Ovary (tissue), 9 donors: ENCODE measurements around the gene GPC3. TPM values are rescaled to one million over a fixed set of nuclear protein-coding genes. Genes with fewer than 3 reads are reported as not detected.

Experiments
- DNase-seq, 5 donors: peaks; one replicate each; pipeline ENCODE4 v3.0.0-alpha.2; 2019 to 2020
- H3K27ac ChIP-seq, 2 donors: fragments of 200-600 bp; one replicate each; pipeline versions ENCODE4 v1.5.1 to v1.8.0; 2019 to 2022
- H3K27me3 ChIP-seq: fragments of 200-600 bp; one replicate; pipeline ENCODE4 v1.8.0; 2022
- H3K36me3 ChIP-seq: fragments of 200-600 bp; sonication (generic); one replicate; pipeline ENCODE4 v1.5.1; 2019
- H3K4me1 ChIP-seq: one replicate; pipeline ENCODE4 v1.8.1; 2013; ENCODE audit warnings: mild to moderate bottlenecking, moderate library complexity; ENCODE audit not compliant: insufficient read depth
- H3K4me3 ChIP-seq: fragments of 200-600 bp; sonication (generic); one replicate; pipeline ENCODE4 v1.5.1; 2017
- H3K9me3 ChIP-seq, 2 donors: fragments of 200-600 bp in 1 of 2; sonication (generic) in 1 of 2; one replicate each; pipeline versions ENCODE4 v1.5.1 to v1.8.1; 2013 to 2019; ENCODE audit warnings: mild to moderate bottlenecking in 1 of 2, moderate library complexity in 1 of 2
- EP300 ChIP-seq: sonication (generic); formaldehyde crosslinking; IDR thresholded peaks from one replicate; pipeline ENCODE4 v1.6.1; 2017; ENCODE audit warnings: antibody characterized with exemption
- POLR2A ChIP-seq: fragments of 450-650 bp; IDR thresholded peaks from one replicate; pipeline ENCODE4 v1.6.1; 2017; ENCODE audit warnings: antibody characterized with exemption, mild to moderate bottlenecking, moderate library complexity
- WGBS, 3 donors: extraction: QIAGEN DNeasy Blood & Tissue Kit in 1 of 3; methylation state at CpG; one replicate each; pipeline versions ENCODE4 v1.1.5 to v1.1.7; 2013 to 2017; 5-methylcytosine and 5-hydroxymethylcytosine counted together
- intact Hi-C, 4 donors: fragments of 100-400 bp; cut with DNase I; formaldehyde crosslinking; loops; one replicate each; pipeline versions ENCODE4 v1.11.0 to v1.15.1; 2022 to 2023
- polyA plus RNA-seq, 2 donors: library from polyadenylated mRNA; stranded (reverse); fragments of 200-250 nt in 1 of 2; fragments of 350-450 nt in 1 of 2; fragmentation: Illumina TruSeq in 1 of 2; extraction: RNeasy Lipid Tissue Mini Kit (QIAGEN cat#74804) in 1 of 2; gene quantifications; one replicate each; pipeline ENCODE4 v1.2.3, GENCODE V29; 2013 to 2014
- total RNA-seq, 7 donors: library from RNA; depleted of rRNA in 2 of 7; stranded (reverse); fragments of >200 nt in 2 of 7; fragmentation: NEBNext Ultra II Directional in 3 of 7; extraction: Animal tissue kit (Norgen Biotek cat#: 25700) in 3 of 7; gene quantifications; one replicate each; pipeline versions ENCODE4 v1.1.0 to v1.2.4, GENCODE V29; 2016 to 2023
- TF ChIP-seq, protein P1 (sequence below), 3 donors: fragments of 450-650 bp in 2 of 3; fragments of 200-600 bp in 1 of 3; IDR thresholded peaks; one replicate each; pipeline versions ENCODE4 v1.5.1 to v1.8.0; 2016 to 2022; ENCODE audit warnings: antibody characterized with exemption in 3 of 3, mild to moderate bottlenecking in 1 of 3
- donor health status: DM: no; HTN: no; CAD: no; lungs with moderate emphysema.
- donor health status: DM: no; HTN: no; CAD: no.
- donor health status: Bipolar disorder and iron deficiency.
- donor health status: DM: yes; HTN: yes; CAD: no.
- donor health status: DM: no; HTN: no; CAD: no.
- donor health status: DM: yes; HTN: yes; CAD: no.

GPC3 gene
- total and polyA plus RNA-seq, 9 donors, result 4.5 to 91.8 (median 12.1) TPM

DNA sequence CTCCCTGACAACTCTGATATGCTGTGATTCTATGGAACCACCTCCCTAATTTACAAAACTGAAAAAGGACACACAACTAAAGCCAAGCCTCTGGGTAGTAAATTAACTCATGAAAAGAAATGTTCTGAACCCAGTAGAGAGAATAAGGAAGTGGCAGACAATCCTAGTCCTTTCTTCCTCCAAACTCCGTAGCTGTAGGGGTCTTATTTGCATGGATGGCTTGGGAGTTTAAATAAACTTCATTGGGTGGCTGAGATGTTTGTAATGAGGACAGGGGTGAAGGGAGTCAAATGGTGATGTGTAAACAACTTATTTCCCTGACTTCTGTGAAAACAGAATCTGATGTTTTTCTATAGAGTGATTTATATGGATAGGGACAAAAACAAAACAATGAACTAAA lies 59.3 kb downstream of the GPC3 start:
- Histone ChIP-seq H3K9me3 (no peaks in the 10 kb centered on the region), H3K27me3 (no peaks in the 10 kb centered on the region), H3K36me3 (no peaks in the 10 kb centered on the region), H3K4me3 (no peak overlapping the region), H3K4me1 (no peaks in the 10 kb centered on the region), H3K27ac (no peak overlapping the region)
- no peak for TF ChIP-seq POLR2A
- TF ChIP-seq, protein P1, sequence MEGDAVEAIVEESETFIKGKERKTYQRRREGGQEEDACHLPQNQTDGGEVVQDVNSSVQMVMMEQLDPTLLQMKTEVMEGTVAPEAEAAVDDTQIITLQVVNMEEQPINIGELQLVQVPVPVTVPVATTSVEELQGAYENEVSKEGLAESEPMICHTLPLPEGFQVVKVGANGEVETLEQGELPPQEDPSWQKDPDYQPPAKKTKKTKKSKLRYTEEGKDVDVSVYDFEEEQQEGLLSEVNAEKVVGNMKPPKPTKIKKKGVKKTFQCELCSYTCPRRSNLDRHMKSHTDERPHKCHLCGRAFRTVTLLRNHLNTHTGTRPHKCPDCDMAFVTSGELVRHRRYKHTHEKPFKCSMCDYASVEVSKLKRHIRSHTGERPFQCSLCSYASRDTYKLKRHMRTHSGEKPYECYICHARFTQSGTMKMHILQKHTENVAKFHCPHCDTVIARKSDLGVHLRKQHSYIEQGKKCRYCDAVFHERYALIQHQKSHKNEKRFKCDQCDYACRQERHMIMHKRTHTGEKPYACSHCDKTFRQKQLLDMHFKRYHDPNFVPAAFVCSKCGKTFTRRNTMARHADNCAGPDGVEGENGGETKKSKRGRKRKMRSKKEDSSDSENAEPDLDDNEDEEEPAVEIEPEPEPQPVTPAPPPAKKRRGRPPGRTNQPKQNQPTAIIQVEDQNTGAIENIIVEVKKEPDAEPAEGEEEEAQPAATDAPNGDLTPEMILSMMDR (IDR thresholded peaks at IDR 0.05), result no peak
- TF ChIP-seq EP300, result no peak
- no peak for DNase-seq
- intact Hi-C loops, result no loop called here
- 66 to 74% (median 70%) methylated on average over 1 of the region's 1 CpG for WGBS, 3 donors

DNA sequence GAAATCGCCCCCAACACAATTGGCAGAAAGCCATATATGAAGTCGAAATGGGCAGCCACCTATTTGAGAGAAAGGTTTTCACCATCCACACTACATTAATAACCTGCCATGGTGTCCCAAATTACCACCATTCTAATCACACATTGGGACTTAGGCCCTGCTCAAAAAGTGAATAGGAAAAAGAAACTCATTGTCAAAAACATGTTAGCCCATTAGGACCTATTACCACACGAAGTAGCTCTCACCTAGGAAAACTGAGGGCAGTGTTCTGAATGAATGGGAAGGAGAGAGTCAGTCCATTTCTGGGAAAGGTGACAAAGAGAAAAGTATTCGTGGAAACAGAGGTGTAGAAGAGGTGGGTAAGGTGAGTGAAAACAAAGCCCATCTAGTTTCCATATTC lies 60.8 kb downstream of the GPC3 start:
- WGBS, 3 donors, result 47 to 56% (median 51%) methylated on average over 4 of the region's 4 CpGs
- intact Hi-C loops, result no loop called here
- DNase-seq, result no peak
- no peaks in the 10 kb centered on the region for H3K27me3 ChIP-seq
- H3K4me3 ChIP-seq, result no peak overlapping the region
- TF ChIP-seq POLR2A, result no peak
- no peak overlapping the region for H3K27ac ChIP-seq
- no peaks in the 10 kb centered on the region for H3K4me1 ChIP-seq
- H3K36me3 ChIP-seq, result no peaks in the 10 kb centered on the region
- no peaks in the 10 kb centered on the region for H3K9me3 ChIP-seq

DNA sequence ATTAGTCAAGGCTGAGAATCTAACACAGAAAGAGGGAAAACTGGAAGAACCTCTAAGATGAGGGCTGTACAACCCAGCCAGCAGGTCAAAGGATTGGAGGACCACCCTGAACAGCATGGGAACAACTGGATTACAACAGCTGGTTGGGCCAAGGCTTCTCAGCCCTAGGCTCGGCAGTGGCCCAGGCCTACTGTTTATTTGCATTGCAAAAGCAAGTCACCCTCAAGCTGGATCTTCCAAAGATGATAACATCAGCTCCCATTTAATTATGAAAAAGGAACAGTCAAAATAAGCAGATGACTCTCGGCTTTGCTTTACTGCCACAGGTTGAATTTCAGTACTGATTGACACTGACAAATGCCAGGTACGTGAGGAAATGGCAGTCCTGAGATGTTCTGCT lies 61.8 kb downstream of the GPC3 start:
- H3K9me3 ChIP-seq, result no peaks in the 10 kb centered on the region
- no peaks in the 10 kb centered on the region for H3K27me3 ChIP-seq
- no peak for DNase-seq
- no peak overlapping the region for H3K4me3 ChIP-seq
- 43 to 63% (median 51%) methylated on average over 3 of the region's 3 CpGs for WGBS, 3 donors
- intact Hi-C loops, result no loop called here
- H3K36me3 ChIP-seq, result no peaks in the 10 kb centered on the region
- no peak overlapping the region for H3K27ac ChIP-seq
- H3K4me1 ChIP-seq, result no peaks in the 10 kb centered on the region
- no peak for TF ChIP-seq EP300
- TF ChIP-seq, protein P1 (IDR thresholded peaks at IDR 0.05), result no peak
- no peak for TF ChIP-seq POLR2A

DNA sequence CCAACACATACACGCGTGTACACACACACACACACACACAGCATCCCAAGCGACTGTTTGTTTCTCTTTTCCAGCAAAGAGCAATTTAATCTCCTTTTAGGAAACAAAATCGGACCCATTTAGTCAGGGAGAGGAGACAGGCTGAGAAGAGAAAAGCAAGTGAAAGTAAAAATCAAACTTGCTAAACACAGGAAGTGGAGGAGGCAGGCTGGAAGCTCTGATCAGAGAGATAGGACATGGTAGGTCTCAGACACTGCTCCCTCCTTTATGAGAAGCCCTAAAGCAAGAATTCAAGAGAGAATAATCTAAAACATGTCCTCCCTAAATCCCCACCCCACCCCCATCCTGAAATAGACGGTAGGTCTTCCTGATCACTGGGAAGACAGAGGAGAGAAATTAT lies 62.3 kb downstream of the GPC3 start:
- H3K4me1 ChIP-seq, result no peaks in the 10 kb centered on the region
- DNase-seq, result no peak
- H3K36me3 ChIP-seq, result no peaks in the 10 kb centered on the region
- no peak for TF ChIP-seq EP300
- no peak for TF ChIP-seq POLR2A
- TF ChIP-seq, protein P1 (IDR thresholded peaks at IDR 0.05), result no peak
- no peak overlapping the region for H3K27ac ChIP-seq
- intact Hi-C loops, result no loop called here
- WGBS, 3 donors, result 29 to 57% (median 37%) methylated on average over 5 of the region's 5 CpGs
- no peaks in the 10 kb centered on the region for H3K27me3 ChIP-seq
- no peak overlapping the region for H3K4me3 ChIP-seq
- H3K9me3 ChIP-seq, result no peaks in the 10 kb centered on the region

DNA sequence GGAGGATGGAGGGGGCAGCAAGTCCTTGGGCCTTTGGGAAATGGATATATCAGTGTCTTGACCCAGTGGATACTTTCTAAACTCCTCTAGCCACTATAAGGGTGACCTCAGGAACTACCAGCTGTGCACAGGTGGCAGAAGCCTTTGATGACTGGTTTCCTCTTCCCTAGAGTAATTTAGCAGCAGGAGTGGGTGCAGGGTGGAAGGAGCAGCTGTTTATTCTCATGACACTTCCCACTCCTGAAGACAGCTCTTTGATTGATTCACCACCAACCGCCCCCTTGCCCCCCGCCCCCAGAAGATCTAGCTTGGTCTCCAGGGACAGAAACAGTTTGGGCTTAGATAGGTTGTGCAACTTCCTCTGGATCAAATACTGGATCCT lies 63.0 kb downstream of the GPC3 start:
- Histone ChIP-seq H3K36me3 (no peaks in the 10 kb centered on the region), H3K4me1 (no peaks in the 10 kb centered on the region), H3K27me3 (no peaks in the 10 kb centered on the region), H3K27ac (no peak overlapping the region), H3K9me3 (no peaks in the 10 kb centered on the region), H3K4me3 (no peak overlapping the region)
- intact Hi-C loops, result no loop called here
- TF ChIP-seq POLR2A (no peak), EP300 (no peak)
- TF ChIP-seq, protein P1 (IDR thresholded peaks at IDR 0.05), result no peak
- WGBS, 3 donors, result 50 to 52% (median 51%) methylated on average over 2 of the region's 2 CpGs
- no peak for DNase-seq
